K562 (cell line): ENCODE results near the gene JAKMIP1.
"Not testable (repeated sequence)": the region's sequence is repeated elsewhere in the genome, so short reads cannot be mapped to it uniquely, and the experiment has no call there.

Experiments used
- CTCF ChIP-seq, 3 experiments: IDR thresholded peaks in 2 of 3; conservative IDR thresholded peaks in 1 of 3; 2 replicates each; pipeline ENCODE4 v1.5.1; 2011 to 2012; ENCODE audit warnings: low read length in 3 of 3, mild to moderate bottlenecking in 3 of 3, control low read depth in 2 of 3, improper control_type of control experiment in 1 of 3, inconsistent platforms in 1 of 3, low read depth in 1 of 3, mixed read lengths in 1 of 3, moderate library complexity in 1 of 3; ENCODE audit not compliant: insufficient read depth in 2 of 3
- EZH2 ChIP-seq: IDR thresholded peaks from 2 replicates; pipeline ENCODE4 v1.6.1; 2012; ENCODE audit warnings: low read depth, mild to moderate bottlenecking, inconsistent platforms, low read length, borderline replicate concordance
- FOXM1 ChIP-seq, 2 experiments: fragments of 450-650 bp in 1 of 2; sonication (generic) in 1 of 2; formaldehyde crosslinking in 1 of 2; IDR thresholded peaks; 2 replicates each; pipeline versions ENCODE4 v1.6.1 to v1.9.0; 2017 to 2022; ENCODE audit warnings: low read depth in 2 of 2, mild to moderate bottlenecking in 2 of 2, missing genetic modification reagents in 1 of 2, moderate library complexity in 1 of 2
- GATAD2B ChIP-seq: fragments of 450-650 bp; IDR thresholded peaks from 2 replicates; pipeline ENCODE4 v1.6.1; 2017; ENCODE audit warnings: mild to moderate bottlenecking, borderline replicate concordance
- SP1 ChIP-seq: sonication (generic); formaldehyde crosslinking; IDR thresholded peaks from 2 replicates; pipeline ENCODE4 v1.8.1; 2022; ENCODE audit warnings: mild to moderate bottlenecking, missing genetic modification reagents
- STAG1 ChIP-seq: sonication (generic); formaldehyde crosslinking; IDR thresholded peaks from 2 replicates; pipeline ENCODE4 v1.5.0; 2020; ENCODE audit warnings: missing genetic modification reagents, borderline replicate concordance
- TEAD4 ChIP-seq, 2 experiments: sonication (generic) in 1 of 2; formaldehyde crosslinking in 1 of 2; IDR thresholded peaks; 2 replicates each; pipeline versions ENCODE4 v1.6.1 to v1.8.0; 2012 to 2022; ENCODE audit warnings: borderline replicate concordance in 1 of 2, inconsistent platforms in 1 of 2, low read length in 1 of 2, mild to moderate bottlenecking in 1 of 2, missing genetic modification reagents in 1 of 2
- ZBTB2 ChIP-seq: fragments of 450-650 bp; IDR thresholded peaks from 2 replicates; pipeline ENCODE4 v1.6.1; 2016; ENCODE audit warnings: antibody characterized with exemption
- TF ChIP-seq, protein P1 (sequence below): fragments of 250-450 bp; sonication (Bioruptor Pico); IDR thresholded peaks from 2 replicates; pipeline ENCODE4 v1.5.0; 2020; ENCODE audit warnings: mild to moderate bottlenecking, borderline replicate concordance

GRCh38 chr4:5993346-5993745 is 207.0 kb downstream of the JAKMIP1 start:
- TF ChIP-seq TEAD4 (IDR thresholded peaks at IDR 0.05; ENCODE audit: low read length); TEAD4 (CRISPR knock-in tag; IDR thresholded peaks at IDR 0.05; ENCODE audit: borderline replicate concordance); SP1 (CRISPR knock-in tag); CTCF (IDR thresholded peaks at IDR 0.05 in 2 of 3, conservative IDR thresholded peaks at IDR 0.05 in 1 of 3; ENCODE audit: insufficient read depth in 2 of 3, low read depth in 1 of 3, low read length in 3 of 3); STAG1 (CRISPR knock-in tag); FOXM1 (IDR thresholded peaks at IDR 0.05; ENCODE audit: low read depth); FOXM1 (CRISPR knock-in tag; IDR thresholded peaks at IDR 0.05; ENCODE audit: low read depth); GATAD2B; ZBTB2; EZH2: not testable (repeated sequence)
- TF ChIP-seq, protein P1, sequence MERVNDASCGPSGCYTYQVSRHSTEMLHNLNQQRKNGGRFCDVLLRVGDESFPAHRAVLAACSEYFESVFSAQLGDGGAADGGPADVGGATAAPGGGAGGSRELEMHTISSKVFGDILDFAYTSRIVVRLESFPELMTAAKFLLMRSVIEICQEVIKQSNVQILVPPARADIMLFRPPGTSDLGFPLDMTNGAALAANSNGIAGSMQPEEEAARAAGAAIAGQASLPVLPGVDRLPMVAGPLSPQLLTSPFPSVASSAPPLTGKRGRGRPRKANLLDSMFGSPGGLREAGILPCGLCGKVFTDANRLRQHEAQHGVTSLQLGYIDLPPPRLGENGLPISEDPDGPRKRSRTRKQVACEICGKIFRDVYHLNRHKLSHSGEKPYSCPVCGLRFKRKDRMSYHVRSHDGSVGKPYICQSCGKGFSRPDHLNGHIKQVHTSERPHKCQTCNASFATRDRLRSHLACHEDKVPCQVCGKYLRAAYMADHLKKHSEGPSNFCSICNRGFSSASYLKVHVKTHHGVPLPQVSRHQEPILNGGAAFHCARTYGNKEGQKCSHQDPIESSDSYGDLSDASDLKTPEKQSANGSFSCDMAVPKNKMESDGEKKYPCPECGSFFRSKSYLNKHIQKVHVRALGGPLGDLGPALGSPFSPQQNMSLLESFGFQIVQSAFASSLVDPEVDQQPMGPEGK (CRISPR knock-in tag) = not testable (repeated sequence)
